ENCODE data around the gene SLC2A9.

DNA sequence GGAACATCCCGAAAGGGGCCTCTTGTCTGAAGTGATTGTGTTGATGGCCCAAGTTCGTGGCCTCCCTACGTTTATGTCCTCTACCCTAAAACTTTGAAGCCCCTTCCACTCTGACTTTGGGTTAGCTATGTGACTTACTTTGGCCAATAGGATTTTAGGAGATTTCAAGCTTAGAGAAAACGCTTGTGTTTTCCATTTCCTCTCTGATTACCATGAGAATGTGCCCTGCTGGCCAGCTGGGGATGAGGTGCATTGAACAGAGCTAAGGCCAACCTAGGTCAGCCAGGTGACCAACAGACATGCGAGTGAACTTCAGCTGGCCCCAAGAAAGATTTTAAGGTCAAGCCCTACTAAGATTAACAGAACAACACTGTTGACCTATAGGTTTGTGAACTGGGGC is 82.4 kb downstream of the SLC2A9 start:
- TF ChIP-seq YY1 (IDR thresholded peaks at IDR 0.05; ENCODE audit: low read depth) (no peak), CEBPB (IDR thresholded peaks at IDR 0.05) (no peak), TAF1 (IDR thresholded peaks at IDR 0.05; ENCODE audit: low read depth) (no peak), EP300 (IDR thresholded peaks at IDR 0.05; ENCODE audit: borderline replicate concordance) (no peak), RAD21 (IDR thresholded peaks at IDR 0.05; ENCODE audit: low read depth) (no peak), CREB1 (IDR thresholded peaks at IDR 0.05; ENCODE audit: low read depth) (no peak), TCF12 (IDR thresholded peaks at IDR 0.05; ENCODE audit: low read depth) (no peak), FOXM1 (IDR thresholded peaks at IDR 0.05; ENCODE audit: borderline replicate concordance, low read depth) (no peak)
- TF ChIP-seq, protein P1, sequence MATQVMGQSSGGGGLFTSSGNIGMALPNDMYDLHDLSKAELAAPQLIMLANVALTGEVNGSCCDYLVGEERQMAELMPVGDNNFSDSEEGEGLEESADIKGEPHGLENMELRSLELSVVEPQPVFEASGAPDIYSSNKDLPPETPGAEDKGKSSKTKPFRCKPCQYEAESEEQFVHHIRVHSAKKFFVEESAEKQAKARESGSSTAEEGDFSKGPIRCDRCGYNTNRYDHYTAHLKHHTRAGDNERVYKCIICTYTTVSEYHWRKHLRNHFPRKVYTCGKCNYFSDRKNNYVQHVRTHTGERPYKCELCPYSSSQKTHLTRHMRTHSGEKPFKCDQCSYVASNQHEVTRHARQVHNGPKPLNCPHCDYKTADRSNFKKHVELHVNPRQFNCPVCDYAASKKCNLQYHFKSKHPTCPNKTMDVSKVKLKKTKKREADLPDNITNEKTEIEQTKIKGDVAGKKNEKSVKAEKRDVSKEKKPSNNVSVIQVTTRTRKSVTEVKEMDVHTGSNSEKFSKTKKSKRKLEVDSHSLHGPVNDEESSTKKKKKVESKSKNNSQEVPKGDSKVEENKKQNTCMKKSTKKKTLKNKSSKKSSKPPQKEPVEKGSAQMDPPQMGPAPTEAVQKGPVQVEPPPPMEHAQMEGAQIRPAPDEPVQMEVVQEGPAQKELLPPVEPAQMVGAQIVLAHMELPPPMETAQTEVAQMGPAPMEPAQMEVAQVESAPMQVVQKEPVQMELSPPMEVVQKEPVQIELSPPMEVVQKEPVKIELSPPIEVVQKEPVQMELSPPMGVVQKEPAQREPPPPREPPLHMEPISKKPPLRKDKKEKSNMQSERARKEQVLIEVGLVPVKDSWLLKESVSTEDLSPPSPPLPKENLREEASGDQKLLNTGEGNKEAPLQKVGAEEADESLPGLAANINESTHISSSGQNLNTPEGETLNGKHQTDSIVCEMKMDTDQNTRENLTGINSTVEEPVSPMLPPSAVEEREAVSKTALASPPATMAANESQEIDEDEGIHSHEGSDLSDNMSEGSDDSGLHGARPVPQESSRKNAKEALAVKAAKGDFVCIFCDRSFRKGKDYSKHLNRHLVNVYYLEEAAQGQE (IDR thresholded peaks at IDR 0.05; ENCODE audit: low read depth) = no peak
- TF ChIP-seq, protein P2, sequence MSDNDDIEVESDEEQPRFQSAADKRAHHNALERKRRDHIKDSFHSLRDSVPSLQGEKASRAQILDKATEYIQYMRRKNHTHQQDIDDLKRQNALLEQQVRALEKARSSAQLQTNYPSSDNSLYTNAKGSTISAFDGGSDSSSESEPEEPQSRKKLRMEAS (IDR thresholded peaks at IDR 0.05) = no peak
